Measurements from ENCODE around the gene PIGS. TPM values are rescaled to one million over a fixed set of nuclear protein-coding genes. Genes with fewer than 3 reads are reported as not detected.

The PIGS gene
- total and polyA plus RNA-seq, 9 of the 15 experiments (the other 6 are each of a cell fraction or from before 2014, with no cell fraction given) = 47.5 to 138 (median 57.6) TPM

GRCh38 chr17:28526381-28526780 is 44.9 kb downstream of the PIGS start (continued):
- no peak for TF ChIP-seq TSHZ1 (CRISPR knock-in tag; IDR thresholded peaks at IDR 0.05)
- TF ChIP-seq TCF15 (CRISPR knock-in tag; IDR thresholded peaks at IDR 0.05) = no peak

GRCh38 chr17:28524476-28525424 is 46.6 kb downstream of the PIGS start:
- no peaks in the 10 kb centered on the region for H3K79me2 ChIP-seq (ENCODE audit: control insufficient read depth, insufficient read depth, low read length)
- peak overlapping the region; percentile 58; the same call in 1 of the 2 replicates for H2AFZ ChIP-seq (ENCODE audit: low read depth, low read length)
- DNase-seq (ENCODE audit: extremely low read depth in 1 of 4, low spot score in 3 of 4) (peak in 2 of 4 experiments; percentile 25 to 28), ATAC-seq (peak; percentile 23), FAIRE-seq (peak; percentile 46)
- TF ChIP-seq STAT6 (CRISPR knock-in tag; IDR thresholded peaks at IDR 0.05) (no peak), ATF3 (IDR thresholded peaks at IDR 0.05) (0 out of 2 replicates have a peak, but pooled peaks have one; percentile 18), ATF3 (CRISPR knock-in tag; conservative IDR thresholded peaks at IDR 0.05) (no peak), CEBPB (tag; IDR thresholded peaks at IDR 0.05) (peak; percentile 51), CBFA2T3 (IDR thresholded peaks at IDR 0.05) (no peak)
- H3K4me1 ChIP-seq (replicated peaks in 1 of 2; ENCODE audit: control insufficient read depth in 2 of 2, insufficient read depth in 2 of 2, low read length in 2 of 2) = peaks cover 29 to 58% of the 10 kb centered on the region in 2 experiments; a peak in 4 of 5 replicates
- CTCF ChIA-PET (ENCODE audit: low intra/inter-chr PET ratio) = no interaction called here
- in situ Hi-C loops (cut with MboI) (no loop called here), intact Hi-C loops (cut with micrococcal nuclease) (no loop called here)
- no peaks in the 10 kb centered on the region for H3K9me1 ChIP-seq (ENCODE audit: control insufficient read depth, insufficient read depth, low read length)
- 53% methylated on average over 24 of the region's 25 CpGs for WGBS (ENCODE audit: insufficient coverage, low coverage, missing lambda C conversion rate)
- H3K9me3 ChIP-seq (replicated peaks; ENCODE audit: control insufficient read depth, insufficient read depth, low read depth, low read length) = peaks cover 8% of the 10 kb centered on the region
- H3K4me3 ChIP-seq = no peak overlapping the region
- H4K20me1 ChIP-seq (replicated peaks; ENCODE audit: control insufficient read depth, insufficient read depth, low read length) = no peaks in the 10 kb centered on the region
- POLR2A ChIA-PET = no interaction called here
- no peak overlapping the region; the same call in 2 of the 3 replicates for H3K27ac ChIP-seq (ENCODE audit: extremely low read depth, low read depth, low read length)
- peaks cover 3 to 17% of the 10 kb centered on the region in 2 experiments; a peak in 3 of 5 replicates for H3K27me3 ChIP-seq (ENCODE audit: control insufficient read depth in 2 of 2, insufficient read depth in 2 of 2, low read length in 2 of 2)
- no TSS peak for BruUV-seq (replicated peaks)
- H3K36me3 ChIP-seq (ENCODE audit: control insufficient read depth, insufficient read depth, low read length) = no peaks in the 10 kb centered on the region
- H3K4me2 ChIP-seq (ENCODE audit: insufficient read depth, low read length) = no peak overlapping the region; the same call in 1 of the 2 replicates
- peak overlapping the region in 1 of 2 experiments; percentile 2; a peak in 2 of 4 replicates for H3K9ac ChIP-seq (ENCODE audit: insufficient read depth in 1 of 2, low read depth in 2 of 2, low read length in 2 of 2)
